ENCODE measurements around the gene CFAP54. TPM values are rescaled to one million over a fixed set of nuclear protein-coding genes. Genes with fewer than 3 reads are reported as not detected.

Gene CFAP54
- total RNA-seq, 4 donors from 2014 or later: 0.16 TPM; not detected in 3

GRCh38 chr12:96829354-96829753 is 340.0 kb downstream of the CFAP54 start:
- Histone ChIP-seq H3K27ac (no peak overlapping the region), H3K9me3 (no peaks in the 10 kb centered on the region), H3K4me1 (no peaks in the 10 kb centered on the region), H3K36me3 (no peaks in the 10 kb centered on the region), H3K27me3 (no peaks in the 10 kb centered on the region), H3K4me3 (no peak overlapping the region)
- TF ChIP-seq EP300 (IDR thresholded peaks at IDR 0.05): no peak
- DNase-seq (ENCODE audit: low spot score in 2 of 2): no peak
- WGBS: 89% methylated on average over 3 of the region's 3 CpGs

- Histone ChIP-seq H3K9me3 (no peaks in the 10 kb centered on the region), H3K27ac (no peak overlapping the region), H3K36me3 (no peaks in the 10 kb centered on the region), H3K4me3 (no peak overlapping the region), H3K27me3 (no peaks in the 10 kb centered on the region), H3K4me1 (no peaks in the 10 kb centered on the region)
- WGBS: 100% methylated on average over 1 of the region's 1 CpG
- DNase-seq (ENCODE audit: low spot score in 2 of 2): no peak
- TF ChIP-seq CTCF (IDR thresholded peaks at IDR 0.05) (no peak), POLR2AphosphoS5 (IDR thresholded peaks at IDR 0.05) (no peak), POLR2A (IDR thresholded peaks at IDR 0.05) (no peak), EP300 (IDR thresholded peaks at IDR 0.05) (no peak)
These were observed 342.0 kb downstream of the CFAP54 start for GRCh38 chr12:96831346-96831745.

- no peak overlapping the region for H3K4me3 ChIP-seq
- H3K36me3 ChIP-seq: no peaks in the 10 kb centered on the region
- TF ChIP-seq CTCF (IDR thresholded peaks at IDR 0.05) (no peak), POLR2A (IDR thresholded peaks at IDR 0.05) (no peak), POLR2AphosphoS5 (IDR thresholded peaks at IDR 0.05) (no peak), EP300 (IDR thresholded peaks at IDR 0.05) (no peak)
- no peak overlapping the region for H3K27ac ChIP-seq
- no peaks in the 10 kb centered on the region for H3K9me3 ChIP-seq
- H3K4me1 ChIP-seq: no peaks in the 10 kb centered on the region
- H3K27me3 ChIP-seq: no peaks in the 10 kb centered on the region
- no peak for DNase-seq (ENCODE audit: low spot score in 2 of 2)
- WGBS: 46% methylated on average over 2 of the region's 2 CpGs
These were observed 356.9 kb downstream of the CFAP54 start for GRCh38 chr12:96846293-96846692.

GRCh38 chr12:96850676-96851075 is 361.3 kb downstream of the CFAP54 start:
- DNase-seq (ENCODE audit: low spot score in 2 of 2): no peak
- WGBS: 68% methylated on average over 3 of the region's 3 CpGs
- TF ChIP-seq POLR2A (IDR thresholded peaks at IDR 0.05) (no peak), POLR2AphosphoS5 (IDR thresholded peaks at IDR 0.05) (no peak), EP300 (IDR thresholded peaks at IDR 0.05) (no peak), CTCF (IDR thresholded peaks at IDR 0.05) (no peak)

GRCh38 chr12:96858162-96858561 is 368.8 kb downstream of the CFAP54 start:
- WGBS: 68% methylated on average over 1 of the region's 1 CpG

More at GRCh38 chr12:96850676-96851075, 361.3 kb downstream of the CFAP54 start:
- Histone ChIP-seq H3K27ac (no peak overlapping the region), H3K9me3 (no peaks in the 10 kb centered on the region), H3K27me3 (no peaks in the 10 kb centered on the region), H3K4me1 (no peaks in the 10 kb centered on the region), H3K36me3 (no peaks in the 10 kb centered on the region), H3K4me3 (no peak overlapping the region)

More at GRCh38 chr12:96858162-96858561, 368.8 kb downstream of the CFAP54 start:
- Histone ChIP-seq H3K4me1 (no peaks in the 10 kb centered on the region), H3K4me3 (no peak overlapping the region), H3K36me3 (no peaks in the 10 kb centered on the region), H3K9me3 (no peaks in the 10 kb centered on the region), H3K27me3 (no peaks in the 10 kb centered on the region), H3K27ac (no peak overlapping the region)
- no peak for DNase-seq (ENCODE audit: low spot score in 2 of 2)
- TF ChIP-seq EP300 (IDR thresholded peaks at IDR 0.05) (no peak), POLR2AphosphoS5 (IDR thresholded peaks at IDR 0.05) (no peak), POLR2A (IDR thresholded peaks at IDR 0.05) (no peak), CTCF (IDR thresholded peaks at IDR 0.05) (no peak)

All from suprapubic skin (tissue), 4 donors.